IMR-90 (cell line): ENCODE measurements around the gene CAMTA1.

Experiments
- CEBPB ChIP-seq: IDR thresholded peaks from 2 replicates; pipeline ENCODE4 v1.6.1; 2012; ENCODE audit warnings: low read depth, low read length, improper control_type of control experiment
- CHD1 ChIP-seq: IDR thresholded peaks from 2 replicates; pipeline ENCODE4 v1.6.1; 2012; ENCODE audit warnings: low read depth, low read length, improper control_type of control experiment
- FOS ChIP-seq: fragments of 150-350 bp; IDR thresholded peaks from 2 replicates; pipeline ENCODE4 v1.6.1; 2016; ENCODE audit warnings: low read depth, low read length
- MAFK ChIP-seq: IDR thresholded peaks from 2 replicates; pipeline ENCODE4 v1.6.1; 2012; ENCODE audit warnings: low read depth, low read length, improper control_type of control experiment
- MXI1 ChIP-seq: IDR thresholded peaks from 2 replicates; pipeline ENCODE4 v1.6.1; 2012; ENCODE audit warnings: low read depth, mild to moderate bottlenecking, low read length, moderate library complexity, borderline replicate concordance
- POLR2A ChIP-seq: IDR thresholded peaks from 2 replicates; pipeline ENCODE4 v1.6.1; 2012; ENCODE audit warnings: mild to moderate bottlenecking, low read depth, low read length
- RAD21 ChIP-seq: IDR thresholded peaks from 2 replicates; pipeline ENCODE4 v1.6.1; 2012; ENCODE audit warnings: low read length, improper control_type of control experiment
- RCOR1 ChIP-seq: IDR thresholded peaks from 2 replicates; pipeline ENCODE4 v1.6.1; 2012; ENCODE audit warnings: mild to moderate bottlenecking, low read length, improper control_type of control experiment; ENCODE audit not compliant: insufficient replicate concordance
- RFX5 ChIP-seq: IDR thresholded peaks from 2 replicates; pipeline ENCODE4 v1.8.0; 2012; ENCODE audit warnings: low read depth, mild to moderate bottlenecking, low read length, moderate library complexity
- SMC3 ChIP-seq: fragments of 150-350 bp; IDR thresholded peaks from 2 replicates; pipeline ENCODE4 v1.6.1; 2016; ENCODE audit warnings: low read depth, mild to moderate bottlenecking, antibody characterized with exemption, low read length, moderate library complexity
- TF ChIP-seq, protein P1 (sequence below): conservative IDR thresholded peaks from 2 replicates; pipeline ENCODE4 v1.5.1; 2012; ENCODE audit warnings: mild to moderate bottlenecking, low read depth, low read length, improper control_type of control experiment
- TF ChIP-seq, protein P2 (sequence below): fragments of 150-350 bp; IDR thresholded peaks from 2 replicates; pipeline ENCODE4 v1.6.1; 2016; ENCODE audit warnings: low read depth, mild to moderate bottlenecking, low read length, moderate library complexity, borderline replicate concordance

DNA sequence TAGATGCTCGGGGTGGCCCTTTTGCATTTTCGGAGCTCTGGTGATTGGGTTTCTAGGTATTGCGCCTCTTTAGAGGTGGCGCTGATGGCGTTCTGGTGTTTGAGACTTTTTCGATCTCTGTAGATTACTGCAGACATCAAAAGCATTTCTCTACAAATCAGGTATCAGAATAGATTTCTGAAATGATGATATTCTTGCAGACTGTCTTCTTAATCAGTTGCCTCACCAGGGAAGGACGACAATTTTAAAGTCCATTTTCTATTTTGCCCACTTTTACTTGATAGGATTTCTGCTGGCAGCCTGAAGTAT is 920.6 kb downstream of the CAMTA1 start:
- TF ChIP-seq RFX5 (no peak), POLR2A (no peak), RCOR1 (no peak), SMC3 (no peak), CHD1 (no peak), RAD21 (no peak), FOS (no peak), MAFK (no peak), CEBPB (no peak), MXI1 (no peak)
- TF ChIP-seq, protein P1, sequence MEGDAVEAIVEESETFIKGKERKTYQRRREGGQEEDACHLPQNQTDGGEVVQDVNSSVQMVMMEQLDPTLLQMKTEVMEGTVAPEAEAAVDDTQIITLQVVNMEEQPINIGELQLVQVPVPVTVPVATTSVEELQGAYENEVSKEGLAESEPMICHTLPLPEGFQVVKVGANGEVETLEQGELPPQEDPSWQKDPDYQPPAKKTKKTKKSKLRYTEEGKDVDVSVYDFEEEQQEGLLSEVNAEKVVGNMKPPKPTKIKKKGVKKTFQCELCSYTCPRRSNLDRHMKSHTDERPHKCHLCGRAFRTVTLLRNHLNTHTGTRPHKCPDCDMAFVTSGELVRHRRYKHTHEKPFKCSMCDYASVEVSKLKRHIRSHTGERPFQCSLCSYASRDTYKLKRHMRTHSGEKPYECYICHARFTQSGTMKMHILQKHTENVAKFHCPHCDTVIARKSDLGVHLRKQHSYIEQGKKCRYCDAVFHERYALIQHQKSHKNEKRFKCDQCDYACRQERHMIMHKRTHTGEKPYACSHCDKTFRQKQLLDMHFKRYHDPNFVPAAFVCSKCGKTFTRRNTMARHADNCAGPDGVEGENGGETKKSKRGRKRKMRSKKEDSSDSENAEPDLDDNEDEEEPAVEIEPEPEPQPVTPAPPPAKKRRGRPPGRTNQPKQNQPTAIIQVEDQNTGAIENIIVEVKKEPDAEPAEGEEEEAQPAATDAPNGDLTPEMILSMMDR = no peak
- TF ChIP-seq, protein P2, sequence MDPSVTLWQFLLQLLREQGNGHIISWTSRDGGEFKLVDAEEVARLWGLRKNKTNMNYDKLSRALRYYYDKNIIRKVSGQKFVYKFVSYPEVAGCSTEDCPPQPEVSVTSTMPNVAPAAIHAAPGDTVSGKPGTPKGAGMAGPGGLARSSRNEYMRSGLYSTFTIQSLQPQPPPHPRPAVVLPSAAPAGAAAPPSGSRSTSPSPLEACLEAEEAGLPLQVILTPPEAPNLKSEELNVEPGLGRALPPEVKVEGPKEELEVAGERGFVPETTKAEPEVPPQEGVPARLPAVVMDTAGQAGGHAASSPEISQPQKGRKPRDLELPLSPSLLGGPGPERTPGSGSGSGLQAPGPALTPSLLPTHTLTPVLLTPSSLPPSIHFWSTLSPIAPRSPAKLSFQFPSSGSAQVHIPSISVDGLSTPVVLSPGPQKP = no peak
